BLaER1 treated with 17β-estradiol and CSF1 and Interleukin-3, amounts not matched to agents 10 nM and 100 nM (cell line): ENCODE measurements around the gene BMPER.

Experiments
- H3K27ac ChIP-seq, 11 experiments: shearing (Covaris generic); formaldehyde crosslinking; 2 replicates each; pipeline ENCODE4 v1.8.1; 2022
- H3K27me3 ChIP-seq, 11 experiments: shearing (Covaris generic); formaldehyde crosslinking; 2 replicates each; pipeline ENCODE4 v1.8.1; 2022
- H3K36me3 ChIP-seq, 11 experiments: shearing (Covaris generic); formaldehyde crosslinking; 2 replicates each; pipeline ENCODE4 v1.8.1; 2022
- H3K4me1 ChIP-seq, 10 experiments: shearing (Covaris generic); formaldehyde crosslinking; 2 replicates each; pipeline ENCODE4 v1.8.1; 2022
- H3K4me2 ChIP-seq, 11 experiments: shearing (Covaris generic); formaldehyde crosslinking; 2 replicates each; pipeline ENCODE4 v1.8.1; 2022
- H3K4me3 ChIP-seq, 10 experiments: shearing (Covaris generic); formaldehyde crosslinking; 2 replicates each; pipeline ENCODE4 v1.8.1; 2022
- H3K9ac ChIP-seq, 11 experiments: shearing (Covaris generic); formaldehyde crosslinking; 2 replicates each; pipeline ENCODE4 v1.8.1; 2022
- H3K9me3 ChIP-seq, 11 experiments: shearing (Covaris generic); formaldehyde crosslinking; replicated peaks in 1 of 11; 2 replicates each; pipeline ENCODE4 v1.8.1; 2022
- H4K20me1 ChIP-seq, 11 experiments: shearing (Covaris generic); formaldehyde crosslinking; 2 replicates each; pipeline ENCODE4 v1.8.1; 2022
- Cebpa-rat ChIP-seq, 11 experiments: shearing (Covaris generic); IDR thresholded peaks; 2 replicates each; pipeline ENCODE4 v1.8.1; 2022

The BMPER gene

DNA sequence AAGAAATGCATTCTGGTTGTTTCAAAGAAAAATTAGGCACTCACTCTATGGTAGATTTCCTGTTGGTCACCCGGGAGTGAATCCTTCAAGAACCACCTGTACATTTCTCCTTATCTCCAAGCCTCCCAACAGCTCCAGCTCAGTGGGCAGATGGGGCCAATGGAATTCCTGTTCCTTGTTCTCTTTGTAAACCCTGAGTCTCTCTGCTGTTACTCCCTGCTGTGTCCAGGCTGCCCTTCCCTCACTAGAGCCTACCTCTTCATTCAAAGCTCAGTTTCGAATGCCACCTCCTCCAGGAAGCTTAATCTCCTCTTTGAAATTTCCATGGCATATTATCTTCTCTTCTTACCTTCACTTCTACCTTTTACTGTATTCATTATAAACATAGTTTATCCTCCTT lies 3.5 kb upstream of the BMPER start:
- peaks cover 0 to 12% (median 7%) of the 10 kb centered on the region in 10 experiments; a peak in 13 of 20 replicates for H3K4me1 ChIP-seq
- no peak overlapping the region for H3K4me3 ChIP-seq
- TF ChIP-seq Cebpa-rat (IDR thresholded peaks at IDR 0.05) = no peak
- peaks cover 0 to 7% (median 0%) of the 10 kb centered on the region in 11 experiments; a peak in 2 of 22 replicates for H4K20me1 ChIP-seq
- H3K27me3 ChIP-seq = peaks cover 50 to 59% (median 52%) of the 10 kb centered on the region in 11 experiments
- H3K9ac ChIP-seq = no peak overlapping the region
- H3K9me3 ChIP-seq = no peaks in the 10 kb centered on the region
- H3K36me3 ChIP-seq = no peaks in the 10 kb centered on the region
- no peak overlapping the region for H3K27ac ChIP-seq
- H3K4me2 ChIP-seq = no peak overlapping the region

DNA sequence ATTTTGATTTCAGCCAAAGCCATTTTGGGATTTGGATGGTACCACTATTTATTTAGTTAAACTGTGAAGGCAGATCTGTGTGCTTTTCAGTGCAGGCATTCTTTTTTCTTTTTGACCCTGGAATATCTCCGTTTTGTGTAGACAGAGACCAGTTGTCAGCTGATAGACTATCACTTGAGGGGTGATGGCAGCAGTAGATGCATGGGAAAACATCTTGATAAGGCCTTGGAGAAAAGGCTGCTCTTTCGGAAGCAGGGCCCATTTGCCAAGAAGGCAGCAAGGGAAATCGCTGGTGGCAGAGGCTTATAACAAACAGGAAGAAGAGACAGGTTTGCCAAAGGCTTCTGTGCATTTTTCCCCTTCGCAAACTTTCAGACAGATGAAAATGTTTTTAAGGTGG lies 2.6 kb upstream of the BMPER start:
- no peak overlapping the region for H3K4me3 ChIP-seq
- H3K9me3 ChIP-seq = no peaks in the 10 kb centered on the region
- peaks cover 0 to 7% (median 0%) of the 10 kb centered on the region in 11 experiments; a peak in 2 of 22 replicates for H4K20me1 ChIP-seq
- TF ChIP-seq Cebpa-rat (IDR thresholded peaks at IDR 0.05) = no peak
- no peak overlapping the region for H3K9ac ChIP-seq
- peaks cover 0 to 12% (median 7%) of the 10 kb centered on the region in 10 experiments; a peak in 13 of 20 replicates for H3K4me1 ChIP-seq
- H3K27ac ChIP-seq = no peak overlapping the region
- no peak overlapping the region for H3K4me2 ChIP-seq
- H3K27me3 ChIP-seq = peaks cover 57 to 66% (median 60%) of the 10 kb centered on the region in 11 experiments
- H3K36me3 ChIP-seq = no peaks in the 10 kb centered on the region

- peaks cover 0 to 12% (median 7%) of the 10 kb centered on the region in 10 experiments; a peak in 13 of 20 replicates for H3K4me1 ChIP-seq
- H3K27me3 ChIP-seq = peaks cover 57 to 67% (median 62%) of the 10 kb centered on the region in 11 experiments
- peak overlapping the region; percentile 57 to 77 (median 68) for H3K9ac ChIP-seq
- TF ChIP-seq Cebpa-rat (IDR thresholded peaks at IDR 0.05) = no peak
- no peaks in the 10 kb centered on the region for H3K9me3 ChIP-seq
- H4K20me1 ChIP-seq = peaks cover 0 to 7% (median 0%) of the 10 kb centered on the region in 11 experiments; a peak in 2 of 22 replicates
- H3K36me3 ChIP-seq = no peaks in the 10 kb centered on the region
- H3K4me2 ChIP-seq = peak overlapping the region; percentile 86 to 100 (median 97)
- no peak overlapping the region; a peak in 1 of 22 replicates for H3K27ac ChIP-seq
- H3K4me3 ChIP-seq = peak overlapping the region; percentile 63 to 74 (median 70)
These were observed 1.3 kb upstream of the BMPER start for GRCh38 chr7:33903791-33904680.

GRCh38 chr7:33904681-33905388 lies 504 bp upstream of the BMPER start:
- no peak for TF ChIP-seq Cebpa-rat (IDR thresholded peaks at IDR 0.05)
- H3K4me2 ChIP-seq = peak overlapping the region; percentile 86 to 100 (median 97)
- H3K36me3 ChIP-seq = no peaks in the 10 kb centered on the region
- H3K27me3 ChIP-seq = peaks cover 57 to 67% (median 62%) of the 10 kb centered on the region in 11 experiments
- H3K4me3 ChIP-seq = peak overlapping the region; percentile 63 to 74 (median 70)
- H4K20me1 ChIP-seq = peaks cover 0 to 7% (median 0%) of the 10 kb centered on the region in 11 experiments; a peak in 2 of 22 replicates
- peak overlapping the region; percentile 57 to 77 (median 68) for H3K9ac ChIP-seq
- peaks cover 0 to 12% (median 7%) of the 10 kb centered on the region in 10 experiments; a peak in 13 of 20 replicates for H3K4me1 ChIP-seq
- peak overlapping the region in 2 of 11 experiments; percentile 5 to 15; a peak in 2 of 22 replicates for H3K27ac ChIP-seq
- no peaks in the 10 kb centered on the region for H3K9me3 ChIP-seq

DNA sequence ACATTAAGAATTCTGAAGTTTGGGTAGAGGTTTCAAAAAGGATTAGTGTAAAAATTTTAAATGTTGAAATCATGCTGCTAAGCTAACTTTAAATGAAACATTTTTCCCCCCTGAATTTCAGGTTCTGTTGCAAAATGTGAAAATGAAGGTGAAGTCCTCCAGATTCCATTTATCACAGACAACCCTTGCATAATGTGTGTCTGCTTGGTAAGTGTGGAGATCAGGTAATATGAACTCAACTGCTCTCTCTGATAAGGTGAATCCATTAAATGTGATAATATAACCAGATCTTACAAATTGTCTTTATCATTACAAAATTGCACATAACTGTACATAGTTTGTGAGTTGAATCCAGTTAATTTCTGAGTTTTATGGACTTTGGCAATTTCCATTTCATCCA lies 1.4 kb downstream of the BMPER start:
- Histone ChIP-seq H3K4me1 (peaks cover 0 to 12% (median 7%) of the 10 kb centered on the region in 10 experiments; a peak in 13 of 20 replicates), H3K4me3 (no peak overlapping the region), H3K27ac (no peak overlapping the region), H3K27me3 (peaks cover 55 to 63% (median 60%) of the 10 kb centered on the region in 11 experiments), H4K20me1 (peaks cover 0 to 7% (median 0%) of the 10 kb centered on the region in 11 experiments; a peak in 2 of 22 replicates), H3K36me3 (no peaks in the 10 kb centered on the region), H3K4me2 (no peak overlapping the region), H3K9ac (no peak overlapping the region), H3K9me3 (no peaks in the 10 kb centered on the region)
- TF ChIP-seq Cebpa-rat (IDR thresholded peaks at IDR 0.05) = no peak

DNA sequence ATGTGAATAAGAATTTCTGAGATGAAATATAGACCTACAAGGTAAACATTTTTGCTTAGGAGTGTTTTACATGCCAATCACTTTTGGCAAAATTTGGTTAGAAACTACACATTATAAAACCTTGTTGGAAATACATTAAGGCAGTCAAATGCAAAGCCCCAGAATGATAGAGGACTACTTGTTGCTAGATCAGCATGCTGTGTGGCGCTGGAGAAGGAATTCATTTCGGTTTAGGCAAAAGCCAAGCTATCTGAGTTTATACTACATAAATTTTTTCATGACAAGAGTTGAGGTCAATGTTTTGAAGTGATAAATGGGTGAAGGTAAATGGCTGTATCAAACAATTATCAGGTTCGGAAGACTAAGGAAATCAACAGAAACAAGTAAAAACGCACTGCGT lies 2.3 kb downstream of the BMPER start:
- peaks cover 0 to 12% (median 7%) of the 10 kb centered on the region in 10 experiments; a peak in 13 of 20 replicates for H3K4me1 ChIP-seq
- no peak overlapping the region for H3K4me2 ChIP-seq
- H3K9me3 ChIP-seq = no peaks in the 10 kb centered on the region
- H3K4me3 ChIP-seq = no peak overlapping the region
- no peak for TF ChIP-seq Cebpa-rat (IDR thresholded peaks at IDR 0.05)
- no peak overlapping the region for H3K9ac ChIP-seq
- no peak overlapping the region for H3K27ac ChIP-seq
- H4K20me1 ChIP-seq = peaks cover 0 to 7% (median 0%) of the 10 kb centered on the region in 11 experiments; a peak in 2 of 22 replicates
- peaks cover 46 to 53% (median 51%) of the 10 kb centered on the region in 11 experiments for H3K27me3 ChIP-seq
- H3K36me3 ChIP-seq = no peaks in the 10 kb centered on the region

- Histone ChIP-seq H3K36me3 (no peaks in the 10 kb centered on the region), H3K4me3 (no peak overlapping the region), H3K4me1 (no peaks in the 10 kb centered on the region), H3K27ac (no peak overlapping the region), H3K4me2 (no peak overlapping the region), H3K27me3 (peaks cover 29 to 36% (median 34%) of the 10 kb centered on the region in 11 experiments), H3K9ac (no peak overlapping the region), H3K9me3 (no peaks in the 10 kb centered on the region), H4K20me1 (no peaks in the 10 kb centered on the region)
- no peak for TF ChIP-seq Cebpa-rat (IDR thresholded peaks at IDR 0.05)
These were observed 4.0 kb downstream of the BMPER start for GRCh38 chr7:33909318-33909717.

DNA sequence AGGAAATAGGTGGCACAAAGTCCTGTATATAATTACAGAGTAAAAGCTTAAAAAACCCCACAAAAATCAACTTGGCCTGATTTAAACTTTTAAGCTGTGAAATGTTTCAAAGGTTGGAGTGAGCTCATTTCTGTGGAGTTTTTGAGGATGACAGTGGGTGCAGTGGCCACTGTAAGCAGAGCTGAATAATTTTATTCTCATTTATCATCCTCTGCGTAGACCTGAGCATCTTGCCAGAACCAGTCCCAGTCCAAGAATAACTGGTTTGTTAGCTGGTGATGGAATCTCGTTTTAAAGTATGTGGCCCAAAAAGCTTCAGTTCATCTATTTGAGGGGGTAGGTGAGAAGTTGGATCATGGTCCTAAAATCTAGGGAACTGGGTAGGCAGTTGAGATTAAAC lies 4.4 kb downstream of the BMPER start:
- no peak overlapping the region for H3K9ac ChIP-seq
- H3K27ac ChIP-seq = no peak overlapping the region
- no peaks in the 10 kb centered on the region for H4K20me1 ChIP-seq
- TF ChIP-seq Cebpa-rat (IDR thresholded peaks at IDR 0.05) = no peak
- no peaks in the 10 kb centered on the region for H3K36me3 ChIP-seq
- no peaks in the 10 kb centered on the region for H3K4me1 ChIP-seq
- H3K9me3 ChIP-seq = no peaks in the 10 kb centered on the region
- H3K4me3 ChIP-seq = no peak overlapping the region
- H3K4me2 ChIP-seq = no peak overlapping the region
- peaks cover 24 to 32% (median 29%) of the 10 kb centered on the region in 11 experiments for H3K27me3 ChIP-seq

DNA sequence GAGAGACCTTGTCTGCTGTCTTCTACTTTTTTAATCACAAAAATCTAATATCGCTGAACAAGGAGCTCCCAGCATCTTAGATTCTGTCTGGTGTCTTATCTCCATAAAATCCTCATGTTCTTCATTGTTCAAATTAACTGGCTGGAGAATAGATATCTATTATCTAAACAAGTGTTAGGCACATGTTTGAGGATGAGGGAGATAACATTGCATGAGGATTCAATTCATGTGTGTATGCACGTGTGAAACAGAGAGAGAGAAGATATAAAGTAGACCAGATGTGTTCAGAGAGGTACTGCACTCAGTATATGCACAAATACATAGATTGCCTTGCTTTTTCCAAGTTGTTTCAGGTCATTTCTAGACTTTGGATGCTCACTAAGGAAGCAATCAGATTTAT lies 5.4 kb downstream of the BMPER start:
- peaks cover 16 to 23% (median 20%) of the 10 kb centered on the region in 11 experiments for H3K27me3 ChIP-seq
- H3K9ac ChIP-seq = no peak overlapping the region

More for the DNA sequence above, 5.4 kb downstream of the BMPER start:
- H3K9me3 ChIP-seq = no peaks in the 10 kb centered on the region
- no peak overlapping the region for H3K27ac ChIP-seq
- H3K4me1 ChIP-seq = no peaks in the 10 kb centered on the region
- no peak for TF ChIP-seq Cebpa-rat (IDR thresholded peaks at IDR 0.05)
- no peak overlapping the region for H3K4me2 ChIP-seq
- no peak overlapping the region for H3K4me3 ChIP-seq
- no peaks in the 10 kb centered on the region for H3K36me3 ChIP-seq
- no peaks in the 10 kb centered on the region for H4K20me1 ChIP-seq
